HG02970 (cell line): ENCODE data around the gene ATAD2B.
"Not testable (repeated sequence)": the region's sequence is repeated elsewhere in the genome, so short reads cannot be mapped to it uniquely, and the experiment has no call there.

Experiments used
- ATAC-seq: cut with Tn5 transposase; IDR thresholded peaks from one replicate; pipeline ENCODE4 v1.9.1; 2021; ENCODE audit warnings: mild to moderate bottlenecking, moderate library complexity, moderate number of reproducible peaks; ENCODE audit not compliant: unreplicated experiment, low FRiP score

The ATAD2B gene

GRCh38 chr2:23754970-23755369, 172.0 kb downstream of the ATAD2B start:
- ATAC-seq: no peak

DNA sequence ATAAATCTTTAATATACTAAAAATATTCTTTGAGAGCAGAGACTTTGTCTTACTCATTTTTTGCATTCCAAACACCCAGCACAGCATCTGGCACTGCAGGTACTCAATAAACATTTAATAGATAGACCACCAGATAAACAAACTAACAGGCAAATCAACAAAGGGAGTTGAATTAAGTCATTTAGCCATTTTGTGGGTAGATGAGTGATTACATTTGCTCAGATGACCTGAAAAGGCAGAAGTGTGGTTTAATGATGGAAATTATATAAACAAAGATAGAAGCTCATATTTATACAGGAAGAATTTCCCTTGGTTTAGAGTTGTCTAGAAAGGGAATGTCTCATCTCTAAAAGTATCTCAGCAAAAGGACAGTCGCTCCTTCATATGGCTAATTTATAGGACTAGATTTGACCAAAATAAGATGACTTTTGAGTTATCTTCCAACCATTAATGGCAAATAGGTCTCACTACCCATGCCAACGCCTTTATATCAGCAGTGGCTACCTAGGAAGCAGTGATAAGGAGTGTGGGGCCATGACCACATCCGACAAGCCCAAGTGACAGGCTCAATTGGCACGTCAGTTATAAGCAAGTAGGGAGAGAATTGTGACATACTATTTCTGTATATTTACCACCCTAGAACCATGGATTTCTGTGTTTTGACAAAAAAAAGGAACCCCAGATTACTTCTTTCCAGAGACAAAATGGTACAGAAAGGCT, 173.5 kb downstream of the ATAD2B start:
- ATAC-seq: no peak

GRCh38 chr2:23751747-23752265, 175.1 kb downstream of the ATAD2B start:
- ATAC-seq: no peak

- no peak for ATAC-seq
Measured at GRCh38 chr2:23746141-23746863, 180.6 kb downstream of the ATAD2B start.

- ATAC-seq: no peak
Measured at GRCh38 chr2:23745726-23746105, 181.2 kb downstream of the ATAD2B start.

DNA sequence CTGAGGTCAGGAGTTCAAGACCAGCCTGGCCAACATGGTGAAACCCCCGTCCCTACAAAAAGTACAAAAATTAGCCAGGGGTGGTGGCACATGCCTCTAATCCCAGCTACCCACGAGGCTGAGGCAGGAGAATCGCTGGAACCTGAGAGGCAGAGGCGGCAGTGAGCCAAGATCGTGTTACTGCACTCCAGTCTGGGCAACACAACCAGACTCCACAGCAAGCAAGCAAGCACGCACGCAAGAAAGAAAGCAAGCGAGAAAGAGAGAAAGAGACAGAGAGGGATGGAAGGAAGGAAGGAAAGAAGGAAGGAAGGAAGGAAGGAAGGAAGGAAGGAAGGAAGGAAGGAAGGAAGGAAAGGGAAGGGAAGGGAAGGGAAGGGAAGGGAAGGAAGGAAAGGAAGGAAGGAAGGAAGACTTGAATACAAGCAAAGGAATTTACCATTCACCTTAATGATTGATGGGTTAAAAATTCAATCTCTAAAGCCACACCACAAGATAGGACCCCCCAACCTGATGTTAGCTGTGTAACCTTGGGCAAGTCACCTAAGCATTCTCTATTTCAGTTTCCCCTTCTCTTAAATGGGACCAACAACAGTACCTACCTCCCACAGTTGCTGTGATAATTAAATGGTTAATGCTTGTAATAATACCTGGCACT, 181.7 kb downstream of the ATAD2B start:
- no peak for ATAC-seq

DNA sequence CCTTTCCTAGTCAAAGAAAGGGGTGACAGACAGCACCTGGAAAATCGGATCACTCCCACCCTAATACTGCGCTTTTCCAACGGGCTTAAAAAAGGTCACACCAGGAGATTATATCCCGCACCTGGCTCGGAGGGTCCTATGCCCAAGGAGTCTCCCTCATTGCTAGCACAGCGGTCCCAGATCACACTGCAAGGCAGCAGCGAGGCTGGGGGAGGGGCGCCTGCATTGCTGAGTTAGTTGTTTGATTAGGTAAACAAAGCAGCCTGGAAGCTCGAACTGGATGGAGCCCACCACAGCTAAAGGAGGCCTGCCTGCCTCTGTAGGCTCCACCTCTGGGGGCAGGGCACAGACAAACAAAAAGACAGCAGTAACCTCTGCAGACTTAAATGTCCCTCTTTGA, 190.1 kb downstream of the ATAD2B start:
- ATAC-seq: not testable (repeated sequence)

DNA sequence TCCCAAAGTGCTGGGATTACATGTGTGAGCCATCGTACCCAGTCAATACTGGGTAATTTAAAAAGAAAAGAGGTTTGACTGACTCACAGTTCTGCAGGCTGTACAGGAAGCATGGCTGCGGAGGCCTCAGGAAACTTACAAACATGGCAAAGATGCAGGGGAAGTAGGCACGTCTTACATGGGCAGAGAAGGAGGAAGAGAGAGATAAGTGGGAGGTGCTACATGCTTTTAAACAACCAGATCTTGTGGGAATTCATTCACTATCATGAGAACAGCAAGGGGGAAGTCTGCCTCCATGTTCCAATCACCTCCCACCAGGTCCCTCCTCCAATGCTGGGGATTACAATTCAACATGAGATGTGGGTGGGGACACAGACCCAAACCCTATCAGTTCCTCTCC, 192.5 kb downstream of the ATAD2B start:
- ATAC-seq: no peak

DNA sequence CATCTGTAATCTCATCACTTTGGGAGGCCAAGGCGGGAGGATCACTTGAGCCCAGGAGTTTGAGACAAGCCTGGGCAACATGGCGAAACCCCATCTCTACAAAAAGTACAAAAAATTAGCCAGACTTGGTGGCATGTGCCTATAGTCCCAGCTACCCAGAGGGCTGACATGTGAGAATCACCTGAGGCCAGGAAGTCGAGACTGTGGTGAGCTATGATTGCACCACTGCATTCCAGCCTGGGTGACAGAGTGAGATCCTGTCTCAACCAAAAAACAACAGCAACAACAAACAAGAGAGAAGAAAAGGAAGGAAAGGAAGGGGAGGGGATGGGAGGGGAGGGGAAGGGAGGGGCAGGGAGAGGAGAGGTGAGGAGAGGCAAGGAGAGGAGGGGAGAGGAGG, 203.9 kb downstream of the ATAD2B start:
- ATAC-seq: not testable (repeated sequence)

GRCh38 chr2:23722255-23722654, 204.7 kb downstream of the ATAD2B start:
- no peak for ATAC-seq

DNA sequence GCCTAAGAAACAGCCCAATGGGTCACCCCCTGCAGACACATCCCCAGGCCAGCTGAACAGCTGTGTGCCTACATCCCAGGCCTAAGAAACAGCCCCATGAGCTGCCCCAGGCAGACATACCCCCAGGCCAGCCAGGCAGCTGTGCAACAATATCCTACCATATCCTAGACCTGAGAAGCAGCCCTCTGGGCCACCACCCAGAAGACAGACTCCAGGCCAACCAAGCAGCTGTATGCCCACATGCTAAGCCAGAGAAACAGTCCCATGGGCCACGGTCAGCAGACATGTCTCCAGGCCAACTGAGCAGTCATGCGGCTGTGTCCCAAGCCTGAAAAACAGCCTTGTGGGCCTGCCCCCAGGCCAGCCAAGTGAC, 205.5 kb downstream of the ATAD2B start:
- no peak for ATAC-seq

- ATAC-seq: no peak
Measured at GRCh38 chr2:23720705-23721453, 206.0 kb downstream of the ATAD2B start.

- ATAC-seq: no peak
Measured at GRCh38 chr2:23719716-23720115, 207.2 kb downstream of the ATAD2B start.

DNA sequence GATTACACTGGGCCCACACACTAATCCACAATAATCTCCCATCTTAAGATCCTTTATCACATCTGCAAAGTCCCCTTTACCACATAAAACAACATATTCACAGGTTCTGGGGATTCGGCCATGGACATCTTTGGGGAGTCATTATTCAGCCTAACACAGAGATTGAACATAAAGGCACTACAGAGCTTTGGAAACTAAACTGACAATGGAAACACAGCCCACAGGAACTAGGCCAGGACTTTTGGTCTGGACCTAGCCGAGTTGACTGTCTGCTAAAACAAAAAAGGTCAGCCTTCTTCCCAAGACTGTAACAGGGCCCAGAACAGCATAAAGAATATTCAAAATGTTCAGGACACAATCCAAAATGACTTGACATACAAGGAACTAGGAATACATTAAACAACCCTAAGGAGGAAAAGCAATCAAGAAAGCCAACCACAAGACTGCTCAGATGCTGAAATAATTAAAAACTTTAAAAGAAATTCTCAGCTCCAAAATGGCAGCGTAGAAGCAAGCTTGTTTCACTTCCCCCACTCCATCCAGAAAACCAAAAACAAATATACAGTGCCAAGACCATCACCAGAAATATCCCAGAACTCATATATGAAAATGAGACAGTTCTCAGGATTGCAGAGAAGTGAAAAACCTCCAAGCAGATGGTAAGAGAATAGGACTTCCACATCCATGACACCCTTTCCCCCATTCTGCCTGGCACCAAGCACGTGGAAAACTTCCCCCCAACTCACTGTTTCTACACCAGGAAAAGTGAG, 207.8 kb downstream of the ATAD2B start:
- ATAC-seq: no peak

GRCh38 chr2:23713351-23713750, 213.6 kb downstream of the ATAD2B start:
- no peak for ATAC-seq

DNA sequence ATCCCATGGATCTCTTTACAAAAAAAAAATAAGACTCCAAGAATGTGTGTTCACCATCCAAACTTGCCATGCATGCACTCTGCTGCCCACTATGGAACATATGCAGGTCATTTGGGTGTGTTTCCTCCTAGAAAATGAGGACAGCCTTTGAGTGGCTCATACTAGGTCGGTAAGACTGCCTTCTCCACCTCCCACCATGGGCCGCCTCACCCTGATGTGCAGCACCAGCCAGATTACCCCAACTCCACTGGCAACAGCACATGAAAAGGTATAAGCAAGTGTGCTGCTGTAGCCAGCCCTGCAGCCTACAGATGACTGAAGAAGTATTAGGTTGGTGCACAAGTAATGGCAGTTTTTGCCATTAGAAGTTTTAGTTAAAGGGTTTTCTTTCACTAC, 214.2 kb downstream of the ATAD2B start:
- ATAC-seq: no peak

DNA sequence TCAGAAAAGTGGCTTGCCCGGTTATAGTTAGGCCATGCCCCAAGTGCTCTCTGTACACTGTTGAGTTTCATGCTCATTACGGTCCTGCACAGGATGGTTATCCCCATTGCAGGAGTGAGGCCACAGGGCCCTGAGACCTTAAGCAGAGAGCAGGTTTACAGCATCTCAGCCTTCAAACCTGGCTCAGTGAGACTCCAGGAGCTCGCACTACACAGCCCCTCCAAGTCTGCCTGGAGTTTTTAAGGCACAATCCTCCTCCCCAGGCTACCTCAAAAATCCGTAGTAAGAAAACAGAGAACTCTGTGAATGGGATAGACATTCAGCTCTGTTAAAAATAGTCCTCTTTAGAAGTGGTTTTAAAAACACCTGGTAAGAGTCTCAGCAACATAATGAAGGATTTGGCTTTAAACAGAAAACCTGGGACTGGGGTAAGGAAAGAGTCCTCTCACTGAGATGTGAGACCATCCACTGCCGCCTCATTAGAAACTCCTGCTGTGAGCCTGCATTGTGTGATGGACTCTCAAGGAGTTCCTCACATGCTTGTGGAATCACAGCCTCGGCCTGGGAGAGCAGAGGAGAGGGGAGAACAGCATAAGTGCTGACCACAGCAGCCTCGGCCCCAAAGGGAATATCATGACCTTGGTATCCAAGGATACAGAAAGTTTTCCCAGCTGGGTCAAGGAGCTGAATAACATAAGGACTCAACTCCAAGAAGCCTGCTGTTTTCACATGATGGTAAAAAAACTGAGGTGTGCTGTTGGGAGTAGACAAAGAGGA, 214.8 kb downstream of the ATAD2B start:
- no peak for ATAC-seq

DNA sequence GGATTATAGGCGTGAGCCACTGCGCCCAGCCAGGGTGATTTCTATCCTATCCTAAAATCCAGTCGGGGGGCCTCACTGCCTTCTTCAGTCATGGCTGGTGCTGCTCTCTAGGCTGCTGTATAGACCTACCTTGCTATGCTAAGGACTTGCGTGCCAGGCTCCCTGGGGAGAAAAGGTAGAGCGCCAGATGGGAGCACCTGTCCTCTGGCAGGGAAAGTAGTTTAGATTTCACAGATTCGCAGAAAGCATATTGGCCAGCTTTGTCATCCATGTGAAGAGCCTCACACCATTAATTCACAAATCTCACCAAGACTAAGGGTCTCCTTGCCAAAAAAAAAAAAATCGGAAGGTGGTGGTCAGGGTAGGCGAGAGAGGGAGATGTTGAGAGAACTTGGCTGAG, 217.6 kb downstream of the ATAD2B start:
- ATAC-seq: no peak

DNA sequence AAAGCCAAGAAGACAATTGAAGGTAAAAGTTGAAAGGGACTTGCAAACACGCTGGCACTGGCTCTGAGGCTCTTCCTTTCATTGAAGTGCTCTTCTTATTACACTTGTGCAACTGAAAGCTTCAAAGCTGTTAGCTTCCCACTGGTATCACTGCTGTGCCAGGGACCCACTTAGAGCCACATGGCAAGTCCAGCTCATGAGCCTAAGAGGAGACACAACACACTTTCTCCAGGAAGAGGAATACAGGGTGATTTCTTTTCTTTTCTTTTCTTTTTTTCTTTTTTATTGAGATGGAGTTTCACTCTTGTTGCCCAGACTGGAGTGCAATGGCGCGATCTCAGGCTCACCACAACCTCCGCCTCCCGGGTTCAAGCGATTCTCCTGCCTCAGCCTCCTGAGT, 218.2 kb downstream of the ATAD2B start:
- ATAC-seq: no peak
